Mesendoderm (in vitro differentiated cells): ENCODE results near the gene NLE1.
A peak's percentile ranks its signal among the peaks of the same experiment; 100 is the strongest.
"Not testable (repeated sequence)": the region's sequence is repeated elsewhere in the genome, so short reads cannot be mapped to it uniquely, and the experiment has no call there.

ENCODE experiments used
- DNase-seq: peaks from one replicate; pipeline ENCODE4 v3.0.0; 2013
- H2AK5ac ChIP-seq: 2 replicates; pipeline ENCODE4 v1.6.1; 2013; ENCODE audit warnings: low read length, inconsistent platforms
- H2BK120ac ChIP-seq: 2 replicates; pipeline ENCODE4 v1.6.1; 2013; ENCODE audit warnings: low read depth, mild to moderate bottlenecking, low read length, moderate library complexity, mixed read lengths
- H2BK15ac ChIP-seq: replicated peaks from 2 replicates; pipeline ENCODE4 v1.6.1; 2013; ENCODE audit warnings: low read depth, mild to moderate bottlenecking, moderate library complexity
- H2BK5ac ChIP-seq: 2 replicates; pipeline ENCODE4 v1.6.1; 2013; ENCODE audit warnings: low read length, inconsistent platforms
- H3K18ac ChIP-seq: 2 replicates; pipeline ENCODE4 v1.6.1; 2013; ENCODE audit warnings: mild to moderate bottlenecking, low read length, mixed read lengths
- H3K23ac ChIP-seq: one replicate; pipeline ENCODE4 v1.6.1; 2013; ENCODE audit warnings: low read length
- H3K27ac ChIP-seq: 2 replicates; pipeline ENCODE4 v1.5.1; 2013; ENCODE audit warnings: low read depth, mild to moderate bottlenecking, inconsistent platforms, low read length, moderate library complexity
- H3K27me3 ChIP-seq: 2 replicates; pipeline ENCODE4 v1.6.1; 2013; ENCODE audit warnings: low read length, control low read depth, mild to moderate bottlenecking, inconsistent platforms; ENCODE audit not compliant: insufficient read depth, poor library complexity
- H3K36me3 ChIP-seq: 2 replicates; pipeline ENCODE4 v1.6.1; 2013; ENCODE audit warnings: low read length, inconsistent platforms; ENCODE audit not compliant: control insufficient read depth, insufficient read depth
- H3K4ac ChIP-seq: one replicate; pipeline ENCODE4 v1.6.1; 2013; ENCODE audit warnings: low read depth, mild to moderate bottlenecking, low read length, moderate library complexity
- H3K4me1 ChIP-seq: 2 replicates; pipeline ENCODE4 v1.6.1; 2013; ENCODE audit warnings: low read depth, low read length, inconsistent platforms; ENCODE audit not compliant: control insufficient read depth
- H3K4me2 ChIP-seq: 2 replicates; pipeline ENCODE4 v1.6.1; 2013; ENCODE audit warnings: low read length
- H3K4me3 ChIP-seq: 2 replicates; pipeline ENCODE4 v1.5.1; 2013; ENCODE audit warnings: mild to moderate bottlenecking, low read length
- H3K56ac ChIP-seq: one replicate; pipeline ENCODE4 v1.6.1; 2013; ENCODE audit warnings: low read length
- H3K79me1 ChIP-seq: 2 replicates; pipeline ENCODE4 v1.6.1; 2013; ENCODE audit warnings: low read length, inconsistent platforms
- H3K79me2 ChIP-seq: 2 replicates; pipeline ENCODE4 v1.6.1; 2013; ENCODE audit warnings: mild to moderate bottlenecking, low read length; ENCODE audit not compliant: control insufficient read depth, insufficient read depth
- H3K9ac ChIP-seq: 2 replicates; pipeline ENCODE4 v1.6.1; 2013; ENCODE audit warnings: low read length, inconsistent platforms
- H4K5ac ChIP-seq: one replicate; pipeline ENCODE4 v1.6.1; 2013; ENCODE audit warnings: low read length
- H4K8ac ChIP-seq: one replicate; pipeline ENCODE4 v1.6.1; 2013; ENCODE audit warnings: low read depth, mild to moderate bottlenecking, control low read depth, low read length, moderate library complexity
- WGBS: extraction: QIAGEN DNeasy Blood & Tissue Kit; methylation state at CpG from one replicate; pipeline ENCODE4 v1.1.7; 2013; ENCODE audit warnings: low lambda C conversion rate, missing lambda C conversion rate; ENCODE audit not compliant: insufficient coverage; ENCODE audit errors: extremely low coverage; 5-methylcytosine and 5-hydroxymethylcytosine counted together

Gene NLE1

DNA sequence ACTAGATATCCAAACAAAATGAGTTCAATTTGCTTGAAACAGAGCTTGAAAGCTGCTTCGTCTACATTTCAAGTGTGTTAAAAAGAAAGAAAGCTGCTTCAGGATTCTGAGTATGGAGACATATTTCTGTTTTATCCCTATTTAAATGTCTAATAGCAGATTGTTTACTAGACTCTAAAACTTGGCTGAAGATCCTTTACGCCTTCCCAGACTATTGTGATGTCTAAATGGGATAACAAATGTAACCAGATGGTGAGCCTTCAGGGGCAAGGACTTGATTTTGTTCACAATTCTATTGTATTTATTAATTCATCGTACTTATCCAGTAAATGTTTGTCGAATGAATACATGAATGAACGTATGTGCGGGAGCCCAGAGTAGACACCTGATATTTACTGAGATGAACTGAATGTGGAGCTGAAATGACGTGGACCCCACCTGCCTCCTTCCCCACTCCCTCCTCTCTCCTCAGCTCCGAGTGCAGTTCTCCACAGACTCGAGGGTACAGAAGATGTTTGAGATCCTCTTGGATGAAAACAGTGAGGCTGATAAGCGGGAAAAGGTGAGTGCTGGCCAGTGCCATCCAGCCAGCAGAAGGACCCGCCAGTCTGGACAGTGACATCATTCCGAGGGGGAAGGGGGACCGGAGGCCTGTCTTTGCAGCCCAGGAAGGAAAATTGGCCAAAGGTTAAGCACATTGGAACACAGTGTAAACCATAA, 10.5 kb upstream of the NLE1 start:
- no peaks in the 10 kb centered on the region for H3K27me3 ChIP-seq
- no CpG with 5 or more reads among the region's 13 CpGs for WGBS
- no peak overlapping the region for H3K56ac ChIP-seq
- no peak overlapping the region for H2BK5ac ChIP-seq
- no peak overlapping the region for H3K4ac ChIP-seq
- H3K9ac ChIP-seq: no peak overlapping the region
- no peak overlapping the region for H2BK15ac ChIP-seq
- H3K4me2 ChIP-seq: no peak overlapping the region
- H4K5ac ChIP-seq: no peak overlapping the region
- no peaks in the 10 kb centered on the region for H3K4me1 ChIP-seq
- H3K23ac ChIP-seq: no peak overlapping the region
- DNase-seq: no peak
- H4K8ac ChIP-seq: no peak overlapping the region
- no peak overlapping the region for H2AK5ac ChIP-seq
- no peak overlapping the region for H3K18ac ChIP-seq
- H3K79me2 ChIP-seq: no peaks in the 10 kb centered on the region
- H3K27ac ChIP-seq: no peak overlapping the region
- no peaks in the 10 kb centered on the region for H3K36me3 ChIP-seq
- no peak overlapping the region for H2BK120ac ChIP-seq
- no peaks in the 10 kb centered on the region for H3K79me1 ChIP-seq
- no peak overlapping the region for H3K4me3 ChIP-seq

DNA sequence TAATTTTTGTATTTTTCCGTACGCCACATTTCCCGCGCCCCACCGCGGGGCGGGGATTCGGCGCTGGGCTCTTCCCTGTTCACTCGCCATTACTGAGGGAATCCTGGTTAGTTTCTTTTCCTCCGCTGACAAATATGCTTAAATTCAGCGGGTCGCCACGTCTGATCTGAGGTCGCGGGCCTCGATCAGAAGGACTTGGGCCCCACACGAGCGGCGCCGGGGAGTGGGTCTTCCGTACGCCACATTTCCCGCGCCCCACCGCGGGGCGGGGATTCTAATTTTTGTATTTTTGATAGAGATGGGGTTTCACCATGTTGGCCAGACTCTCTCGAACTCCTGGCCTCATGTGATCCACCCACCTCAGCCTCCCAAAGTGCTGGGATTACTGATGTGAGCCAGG, 9.0 kb upstream of the NLE1 start:
- not testable (repeated sequence) for H3K4me3 ChIP-seq, H3K9ac ChIP-seq, H3K4ac ChIP-seq, H3K36me3 ChIP-seq, H2BK15ac ChIP-seq, DNase-seq, H4K8ac ChIP-seq, H3K79me2 ChIP-seq, H3K79me1 ChIP-seq, H3K4me2 ChIP-seq, H3K4me1 ChIP-seq, H3K56ac ChIP-seq, H4K5ac ChIP-seq, H3K27me3 ChIP-seq, H2AK5ac ChIP-seq, H2BK5ac ChIP-seq, H3K18ac ChIP-seq, H3K27ac ChIP-seq, H2BK120ac ChIP-seq, H3K23ac ChIP-seq
- WGBS: no CpG with 5 or more reads among the region's 29 CpGs

GRCh38 chr17:35149941-35150340, 7.8 kb upstream of the NLE1 start:
- H4K5ac ChIP-seq: no peak overlapping the region
- no peak for DNase-seq
- no peaks in the 10 kb centered on the region for H3K4me1 ChIP-seq
- no peak overlapping the region for H3K4me3 ChIP-seq
- no peak overlapping the region for H3K27ac ChIP-seq
- H3K79me1 ChIP-seq: no peaks in the 10 kb centered on the region
- H4K8ac ChIP-seq: no peak overlapping the region
- H3K27me3 ChIP-seq: no peaks in the 10 kb centered on the region
- no peak overlapping the region for H2AK5ac ChIP-seq
- H3K36me3 ChIP-seq: no peaks in the 10 kb centered on the region
- H3K4ac ChIP-seq: no peak overlapping the region
- H3K79me2 ChIP-seq: no peaks in the 10 kb centered on the region
- no peak overlapping the region for H2BK5ac ChIP-seq
- H2BK120ac ChIP-seq: no peak overlapping the region
- no peak overlapping the region for H3K9ac ChIP-seq
- no CpG with 5 or more reads among the region's 11 CpGs for WGBS
- no peak overlapping the region for H2BK15ac ChIP-seq
- no peak overlapping the region for H3K56ac ChIP-seq
- H3K4me2 ChIP-seq: no peak overlapping the region
- H3K18ac ChIP-seq: no peak overlapping the region
- H3K23ac ChIP-seq: no peak overlapping the region

DNA sequence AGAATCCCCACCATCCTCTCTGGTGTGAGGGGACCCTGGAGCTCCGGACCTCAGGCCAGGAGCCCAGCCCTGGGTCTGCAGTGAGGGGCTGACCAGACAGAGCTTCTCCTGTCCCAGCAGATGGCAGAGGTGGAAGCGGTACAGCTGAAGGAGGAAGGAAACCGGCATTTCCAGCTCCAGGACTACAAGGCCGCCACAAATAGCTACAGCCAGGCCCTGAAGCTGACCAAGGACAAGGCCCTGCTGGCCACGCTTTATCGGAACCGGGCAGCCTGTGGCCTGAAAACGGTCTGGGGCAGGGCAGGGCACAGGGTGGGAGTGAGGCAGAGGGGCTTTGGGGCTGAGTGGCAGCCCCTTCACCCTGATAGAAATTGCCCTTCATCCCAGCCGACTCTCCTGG, 6.0 kb upstream of the NLE1 start:
- H3K18ac ChIP-seq: no peak overlapping the region
- H3K4me3 ChIP-seq: no peak overlapping the region
- WGBS: no CpG with 5 or more reads among the region's 9 CpGs
- H2BK5ac ChIP-seq: no peak overlapping the region
- no peak overlapping the region for H4K8ac ChIP-seq
- no peak overlapping the region for H3K9ac ChIP-seq
- no peaks in the 10 kb centered on the region for H3K79me1 ChIP-seq
- H3K56ac ChIP-seq: no peak overlapping the region
- no peak overlapping the region for H2BK120ac ChIP-seq
- no peak overlapping the region for H3K23ac ChIP-seq
- no peak overlapping the region for H2BK15ac ChIP-seq
- no peak overlapping the region for H3K4ac ChIP-seq
- no peaks in the 10 kb centered on the region for H3K4me1 ChIP-seq
- DNase-seq: no peak
- H3K4me2 ChIP-seq: no peak overlapping the region
- H4K5ac ChIP-seq: no peak overlapping the region
- no peaks in the 10 kb centered on the region for H3K27me3 ChIP-seq
- no peaks in the 10 kb centered on the region for H3K79me2 ChIP-seq
- H3K36me3 ChIP-seq: no peaks in the 10 kb centered on the region
- H2AK5ac ChIP-seq: no peak overlapping the region
- H3K27ac ChIP-seq: no peak overlapping the region

- no peak within 1 kb of the TSS for H2AK5ac ChIP-seq
- H3K23ac ChIP-seq: no peak within 1 kb of the TSS
- no peak within 1 kb of the TSS for H2BK15ac ChIP-seq
- WGBS: no CpG with 5 or more reads among the region's 4 CpGs
- H3K4ac ChIP-seq: no peak within 1 kb of the TSS
- no peaks in the 10 kb centered on the region for H3K27me3 ChIP-seq
- no peak within 1 kb of the TSS for H4K5ac ChIP-seq
- no peak within 1 kb of the TSS for H3K4me2 ChIP-seq
- H2BK120ac ChIP-seq: no peak within 1 kb of the TSS
- DNase-seq: no peak
- no peak within 1 kb of the TSS for H3K27ac ChIP-seq
- H3K56ac ChIP-seq: peak within 1 kb of the TSS; percentile 46
- H3K36me3 ChIP-seq: no peaks in the 10 kb centered on the region
- H3K4me1 ChIP-seq: no peaks in the 10 kb centered on the region
- no peak within 1 kb of the TSS for H2BK5ac ChIP-seq
- no peaks in the 10 kb centered on the region for H3K79me1 ChIP-seq
- H4K8ac ChIP-seq: no peak within 1 kb of the TSS
- no peaks in the 10 kb centered on the region for H3K79me2 ChIP-seq
- H3K18ac ChIP-seq: no peak within 1 kb of the TSS
- no peak within 1 kb of the TSS for H3K4me3 ChIP-seq
- no peak within 1 kb of the TSS for H3K9ac ChIP-seq
Measured at GRCh38 chr17:35147375-35147905, 5.3 kb upstream of the NLE1 start, which contains the start of gene UNC45B. TSS of gene UNC45B (plus strand) at chr17:35147817. CDS start at chr17:35148264, 447 bp downstream.
